Kidney epithelial cell (primary cell): ENCODE results near the gene FNDC3A. TPM values are rescaled to one million over a fixed set of nuclear protein-coding genes. Genes with fewer than 3 reads are reported as not detected.

ENCODE experiments used
- DNase-seq: peaks from one replicate; pipeline ENCODE4 v3.0.0-alpha.2; 2010; ENCODE audit warnings: low read depth
- H3K27me3 ChIP-seq: 2 replicates; pipeline ENCODE4 v1.6.0; 2011; ENCODE audit warnings: low read length; ENCODE audit not compliant: control insufficient read depth, insufficient read depth
- H3K36me3 ChIP-seq: 2 replicates; pipeline ENCODE4 v1.5.1; 2011; ENCODE audit warnings: low read length; ENCODE audit not compliant: control insufficient read depth, insufficient read depth
- H3K4me3 ChIP-seq: 2 replicates; pipeline ENCODE4 v1.5.1; 2011; ENCODE audit warnings: low read depth, mild to moderate bottlenecking, control low read depth, low read length
- total RNA-seq: library from RNA; depleted of rRNA; stranded (reverse); fragments of >200 nt; gene quantifications from 2 replicates; pipeline ENCODE4 v1.2.3, GENCODE V29; 2015
- TF ChIP-seq, protein P1 (sequence below): IDR thresholded peaks from 2 replicates; pipeline ENCODE4 v1.5.1; 2011; ENCODE audit warnings: mild to moderate bottlenecking, moderate library complexity, low read length, control low read depth, inconsistent platforms; ENCODE audit not compliant: insufficient read depth, poor library complexity, severe bottlenecking

FNDC3A gene
- total RNA-seq, 1 donor from 2014 or later = 63.6 TPM

DNA sequence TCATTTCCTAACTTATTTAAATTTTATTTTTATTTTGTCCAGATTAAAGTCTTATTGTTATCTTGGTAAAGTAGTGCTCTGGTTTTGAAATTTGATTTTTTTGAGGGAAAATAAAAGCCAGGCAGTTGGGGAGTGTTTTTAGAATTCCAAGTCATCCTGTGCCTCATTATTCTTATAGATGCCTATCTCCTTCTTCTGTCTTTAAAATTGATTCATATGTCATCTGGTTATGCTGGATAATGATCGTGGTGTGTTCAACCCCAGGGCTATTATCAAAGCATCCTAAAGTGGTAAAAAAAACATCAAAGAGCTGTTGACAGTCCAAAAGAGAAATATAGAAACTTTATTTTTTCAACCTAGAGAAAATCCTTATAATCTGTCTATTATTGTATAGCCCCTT lies 6.0 kb upstream of the FNDC3A start:
- TF ChIP-seq, protein P1, sequence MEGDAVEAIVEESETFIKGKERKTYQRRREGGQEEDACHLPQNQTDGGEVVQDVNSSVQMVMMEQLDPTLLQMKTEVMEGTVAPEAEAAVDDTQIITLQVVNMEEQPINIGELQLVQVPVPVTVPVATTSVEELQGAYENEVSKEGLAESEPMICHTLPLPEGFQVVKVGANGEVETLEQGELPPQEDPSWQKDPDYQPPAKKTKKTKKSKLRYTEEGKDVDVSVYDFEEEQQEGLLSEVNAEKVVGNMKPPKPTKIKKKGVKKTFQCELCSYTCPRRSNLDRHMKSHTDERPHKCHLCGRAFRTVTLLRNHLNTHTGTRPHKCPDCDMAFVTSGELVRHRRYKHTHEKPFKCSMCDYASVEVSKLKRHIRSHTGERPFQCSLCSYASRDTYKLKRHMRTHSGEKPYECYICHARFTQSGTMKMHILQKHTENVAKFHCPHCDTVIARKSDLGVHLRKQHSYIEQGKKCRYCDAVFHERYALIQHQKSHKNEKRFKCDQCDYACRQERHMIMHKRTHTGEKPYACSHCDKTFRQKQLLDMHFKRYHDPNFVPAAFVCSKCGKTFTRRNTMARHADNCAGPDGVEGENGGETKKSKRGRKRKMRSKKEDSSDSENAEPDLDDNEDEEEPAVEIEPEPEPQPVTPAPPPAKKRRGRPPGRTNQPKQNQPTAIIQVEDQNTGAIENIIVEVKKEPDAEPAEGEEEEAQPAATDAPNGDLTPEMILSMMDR = no peak
- Histone ChIP-seq H3K27me3 (no peaks in the 10 kb centered on the region), H3K36me3 (no peaks in the 10 kb centered on the region), H3K4me3 (no peak overlapping the region)
- no peak for DNase-seq

DNA sequence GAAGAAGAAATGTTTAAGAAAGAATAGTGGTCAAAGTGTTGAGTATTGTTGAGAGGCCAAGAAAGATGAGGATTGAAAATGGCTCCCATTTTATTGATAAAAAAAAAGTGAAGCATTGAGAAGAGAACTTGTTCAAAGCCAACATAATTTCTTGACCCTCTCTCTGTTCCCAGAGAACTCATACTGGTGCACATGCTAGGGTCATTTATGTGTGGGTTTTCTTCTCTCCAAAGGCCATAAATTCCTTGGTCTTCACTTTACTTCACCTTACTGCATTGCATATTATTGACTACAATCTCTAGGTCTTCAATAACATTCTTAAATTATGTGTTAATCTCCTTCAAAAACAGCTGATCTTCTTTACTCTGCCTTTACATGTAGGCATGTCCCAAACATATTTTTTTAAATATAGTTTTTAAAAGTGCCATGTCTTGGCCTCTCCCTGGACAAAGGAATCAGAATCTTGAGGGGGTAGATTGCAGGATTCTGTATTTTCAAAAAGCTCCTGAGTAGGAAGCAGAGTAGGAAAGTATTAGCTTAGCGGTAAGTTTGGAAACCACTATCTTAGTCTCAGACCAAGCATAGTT lies 1.8 kb upstream of the FNDC3A start:
- Histone ChIP-seq H3K36me3 (no peaks in the 10 kb centered on the region), H3K27me3 (no peaks in the 10 kb centered on the region), H3K4me3 (no peak overlapping the region)
- DNase-seq = no peak
- TF ChIP-seq, protein P1 = no peak

GRCh38 chr13:48975101-48975855 lies 434 bp upstream of the FNDC3A start:
- DNase-seq = no peak
- Histone ChIP-seq H3K4me3 (peak overlapping the region; percentile 72), H3K36me3 (no peaks in the 10 kb centered on the region), H3K27me3 (no peaks in the 10 kb centered on the region)
- TF ChIP-seq, protein P1 = peak; percentile 8

DNA sequence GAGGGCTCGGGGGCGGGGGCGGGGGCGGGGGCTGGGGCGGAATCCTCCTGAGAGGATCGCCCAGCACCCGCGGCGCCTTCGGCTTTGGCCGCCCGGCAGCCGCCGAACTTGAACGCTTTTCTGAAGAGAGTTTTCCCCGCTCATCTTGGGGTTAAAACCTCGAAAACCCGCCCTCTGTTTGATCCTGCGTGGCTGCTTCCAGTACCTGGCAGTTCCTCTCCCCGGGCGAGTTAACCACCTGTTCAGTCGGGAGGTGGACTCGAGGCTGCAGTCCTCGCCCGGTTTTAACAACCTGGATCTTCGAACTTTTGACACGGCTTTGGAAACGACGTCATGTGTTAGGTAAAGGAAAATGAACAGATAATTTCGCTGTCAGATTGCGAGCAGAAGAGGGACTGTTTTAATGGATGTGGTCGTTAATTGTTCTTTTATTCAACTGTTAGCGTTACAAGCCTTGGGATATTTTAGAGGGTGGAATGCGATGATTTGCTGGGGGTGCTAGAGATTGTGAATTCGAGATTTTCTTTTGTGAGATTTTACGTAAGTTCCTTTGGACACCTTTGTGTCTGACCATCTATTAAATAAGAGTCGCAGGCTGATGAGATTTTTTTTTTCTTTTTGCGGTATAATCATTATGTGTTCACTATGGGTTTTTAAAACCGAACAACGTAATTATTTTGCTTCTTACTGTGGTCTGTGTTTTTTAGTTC lies 1.0 kb downstream of the FNDC3A start:
- TF ChIP-seq, protein P1 = no peak
- peak; percentile 31 for DNase-seq
- Histone ChIP-seq H3K27me3 (no peaks in the 10 kb centered on the region), H3K36me3 (no peaks in the 10 kb centered on the region), H3K4me3 (peak overlapping the region; percentile 72)

GRCh38 chr13:48977286-48977625 lies 1.5 kb downstream of the FNDC3A start:
- H3K27me3 ChIP-seq = no peaks in the 10 kb centered on the region
- H3K4me3 ChIP-seq = peak overlapping the region; percentile 72
- DNase-seq = no peak
- H3K36me3 ChIP-seq = no peaks in the 10 kb centered on the region
- TF ChIP-seq, protein P1 = no peak
